H1 (cell line): ENCODE results near the gene COPZ1. TPM values are rescaled to one million over a fixed set of nuclear protein-coding genes. Genes with fewer than 3 reads are reported as not detected.

Source experiments
- CTCF ChIA-PET: fragments of 300-600 bp; sonication (Branson Sonifier 250); formaldehyde crosslinking; loops from one replicate; lab custom pipeline; 2021; ENCODE audit not compliant: partially characterized antibody; lab: Charles Lee
- POLR2A ChIA-PET: fragments of 300-600 bp; sonication (Branson Sonifier 250); formaldehyde crosslinking; loops from one replicate; lab custom pipeline; 2021; ENCODE audit warnings: inconsistent platforms; ENCODE audit not compliant: partially characterized antibody; lab: Charles Lee
- DNase-seq, 2 experiments: peaks; one replicate each; pipeline versions ENCODE4 v3.0.0 to v3.0.0-alpha.2; 2010 to 2022; ENCODE audit warnings: low spot score in 2 of 2, low read depth in 1 of 2, mixed read lengths in 1 of 2
- FAIRE-seq: peaks from 2 replicates; lab custom pipeline; 2011; peaks lifted over from hg19 to GRCh38; lab: Jason Lieb, UNC
- H2AFZ ChIP-seq: 2 replicates; pipeline ENCODE4 v1.8.1; 2012; ENCODE audit warnings: low read length, inconsistent platforms
- H2AK5ac ChIP-seq: 2 replicates; pipeline ENCODE4 v1.6.1; 2013; ENCODE audit warnings: low read depth, low read length
- H2BK120ac ChIP-seq: replicated peaks from 2 replicates; pipeline ENCODE3; 2013; ENCODE audit warnings: low read depth, low read length, inconsistent platforms
- H2BK12ac ChIP-seq: 2 replicates; pipeline ENCODE4 v1.6.1; 2013; ENCODE audit warnings: low read depth, low read length
- H2BK15ac ChIP-seq: 2 replicates; pipeline ENCODE4 v1.6.1; 2013; ENCODE audit warnings: low read length
- H2BK20ac ChIP-seq: 2 replicates; pipeline ENCODE4 v1.6.1; 2013; ENCODE audit warnings: low read length
- H2BK5ac ChIP-seq: 2 replicates; pipeline ENCODE4 v1.6.1; 2013; ENCODE audit warnings: low read depth, low read length
- H3K14ac ChIP-seq: 2 replicates; pipeline ENCODE4 v1.6.1; 2013; ENCODE audit warnings: inconsistent platforms; ENCODE audit not compliant: insufficient read length
- H3K18ac ChIP-seq: 2 replicates; pipeline ENCODE4 v1.6.1; 2013; ENCODE audit warnings: low read length; ENCODE audit errors: extremely low read depth
- H3K23ac ChIP-seq: 2 replicates; pipeline ENCODE4 v1.6.1; 2013; ENCODE audit warnings: inconsistent platforms; ENCODE audit not compliant: insufficient read length
- H3K23me2 ChIP-seq: 2 replicates; pipeline ENCODE4 v1.6.1; 2013; ENCODE audit warnings: low read depth, low read length
- H3K27ac ChIP-seq: 2 replicates; pipeline ENCODE4 v1.6.1; 2011; ENCODE audit warnings: low read depth, low read length, inconsistent platforms
- H3K27me3 ChIP-seq, 4 experiments: replicated peaks in 1 of 4; 1 replicate in 1 of 4; 2 replicates in 3 of 4; pipeline versions ENCODE4 v1.6.1 to v1.8.1; 2011 to 2013; ENCODE audit warnings: low read length in 3 of 4, mild to moderate bottlenecking in 3 of 4, inconsistent platforms in 2 of 4, mixed read lengths in 2 of 4, moderate library complexity in 1 of 4; ENCODE audit not compliant: control insufficient read depth in 3 of 4, insufficient read depth in 3 of 4; ENCODE audit errors: extremely low read depth in 1 of 4
- H3K36me3 ChIP-seq, 4 experiments: 2 replicates each; pipeline versions ENCODE4 v1.6.1 to v1.8.1; 2011 to 2013; ENCODE audit warnings: mild to moderate bottlenecking in 4 of 4, low read length in 3 of 4, moderate library complexity in 2 of 4, control low read depth in 1 of 4, inconsistent platforms in 1 of 4; ENCODE audit not compliant: insufficient read depth in 4 of 4, control insufficient read depth in 2 of 4
- H3K4ac ChIP-seq: replicated peaks from 2 replicates; pipeline ENCODE3; 2013; ENCODE audit warnings: low read length, low read depth, mixed read lengths, inconsistent platforms; ENCODE audit not compliant: insufficient read length
- H3K4me1 ChIP-seq, 4 experiments: replicated peaks in 1 of 4; 1 replicate in 1 of 4; 2 replicates in 3 of 4; pipeline versions ENCODE4 v1.6.1 to v1.8.1; 2011 to 2013; ENCODE audit warnings: low read length in 3 of 4, inconsistent platforms in 2 of 4, mixed read lengths in 1 of 4; ENCODE audit not compliant: insufficient read depth in 4 of 4, control insufficient read depth in 3 of 4
- H3K4me2 ChIP-seq, 2 experiments: 2 replicates each; pipeline versions ENCODE4 v1.6.1 to v1.8.1; 2011 to 2013; ENCODE audit warnings: low read depth in 2 of 2, low read length in 2 of 2, control low read depth in 1 of 2, inconsistent platforms in 1 of 2, mild to moderate bottlenecking in 1 of 2; ENCODE audit not compliant: insufficient read depth in 1 of 2
- H3K4me3 ChIP-seq, 4 experiments: fragments of 200-600, 300-600 bp in 1 of 4; sonication (generic), shearing (Covaris generic), sonication (Bioruptor Twin) in 1 of 4; 2 replicates each; pipeline versions ENCODE4 v1.5.1 to v1.8.1; 2011 to 2016; ENCODE audit warnings: low read length in 4 of 4, low read depth in 3 of 4, control low read depth in 2 of 4, inconsistent platforms in 2 of 4, mild to moderate bottlenecking in 2 of 4, mixed read lengths in 1 of 4, moderate library complexity in 1 of 4; ENCODE audit not compliant: insufficient read depth in 2 of 4; ENCODE audit errors: extremely low read depth in 1 of 4
- H3K56ac ChIP-seq: replicated peaks from 2 replicates; pipeline ENCODE3; 2013; ENCODE audit warnings: low read depth, mild to moderate bottlenecking, mixed read lengths, low read length, inconsistent platforms; ENCODE audit not compliant: insufficient read length
- H3K79me1 ChIP-seq: 2 replicates; pipeline ENCODE4 v1.6.1; 2013; ENCODE audit warnings: low read depth, low read length, control low read depth
- H3K79me2 ChIP-seq, 2 experiments: 2 replicates each; pipeline versions ENCODE4 v1.6.1 to v1.8.1; 2012 to 2013; ENCODE audit warnings: low read length in 2 of 2, mild to moderate bottlenecking in 2 of 2, inconsistent platforms in 1 of 2; ENCODE audit not compliant: insufficient read depth in 2 of 2, control insufficient read depth in 1 of 2
- H3K9ac ChIP-seq, 4 experiments: replicated peaks in 1 of 4; 1 replicate in 1 of 4; 2 replicates in 3 of 4; pipeline versions ENCODE4 v1.6.1 to v1.8.1; 2011 to 2013; ENCODE audit warnings: low read depth in 3 of 4, low read length in 3 of 4, control low read depth in 2 of 4, mild to moderate bottlenecking in 2 of 4, moderate library complexity in 2 of 4, inconsistent platforms in 1 of 4; ENCODE audit errors: extremely low read depth in 1 of 4
- H3K9me3 ChIP-seq, 2 experiments: 2 replicates each; pipeline versions ENCODE4 v1.6.1 to v1.8.1; 2012 to 2013; ENCODE audit warnings: mild to moderate bottlenecking in 2 of 2, moderate library complexity in 2 of 2, control low read depth in 1 of 2, inconsistent platforms in 1 of 2, low read depth in 1 of 2, low read length in 1 of 2, mixed read lengths in 1 of 2; ENCODE audit not compliant: insufficient read depth in 2 of 2
- H4K20me1 ChIP-seq, 2 experiments: replicated peaks in 1 of 2; 2 replicates each; pipeline versions ENCODE3 to v1.8.1; 2011 to 2013; ENCODE audit warnings: inconsistent platforms in 2 of 2, low read length in 2 of 2, mild to moderate bottlenecking in 1 of 2; ENCODE audit not compliant: insufficient read depth in 2 of 2, control insufficient read depth in 1 of 2
- H4K5ac ChIP-seq: 2 replicates; pipeline ENCODE4 v1.6.1; 2013; ENCODE audit warnings: low read length, low read depth, mixed read lengths, inconsistent platforms; ENCODE audit not compliant: insufficient read length
- H4K8ac ChIP-seq: 2 replicates; pipeline ENCODE4 v1.8.0; 2013; ENCODE audit warnings: mild to moderate bottlenecking, moderate library complexity, low read length, inconsistent platforms; ENCODE audit not compliant: insufficient read depth; ENCODE audit errors: extremely low read depth
- H4K91ac ChIP-seq: replicated peaks from 2 replicates; pipeline ENCODE3; 2013; ENCODE audit warnings: low read length, mixed read lengths, inconsistent platforms; ENCODE audit not compliant: insufficient read length
- BCL11A ChIP-seq, 2 experiments: IDR thresholded peaks; one replicate each; pipeline ENCODE4 v1.6.1; 2011; ENCODE audit warnings: low read depth in 2 of 2, low read length in 2 of 2, mild to moderate bottlenecking in 2 of 2
- BRCA1 ChIP-seq: IDR thresholded peaks from 2 replicates; pipeline ENCODE4 v1.6.1; 2012; ENCODE audit warnings: low read depth, low read length, improper control_type of control experiment
- CEBPB ChIP-seq: IDR thresholded peaks from 2 replicates; pipeline ENCODE4 v1.6.1; 2012; ENCODE audit warnings: low read depth, low read length
- EGR1 ChIP-seq: IDR thresholded peaks from 2 replicates; pipeline ENCODE4 v1.6.1; 2011; ENCODE audit warnings: low read depth, low read length, borderline replicate concordance
- KDM1A ChIP-seq: fragments of 200-600, 300-600 bp; sonication (generic); IDR thresholded peaks from 2 replicates; pipeline ENCODE4 v1.7.1; 2016; ENCODE audit warnings: mild to moderate bottlenecking, low read length, borderline replicate concordance
- MAFK ChIP-seq: IDR thresholded peaks from 2 replicates; pipeline ENCODE4 v1.6.1; 2012; ENCODE audit warnings: low read depth, mild to moderate bottlenecking, improper control_type of control experiment, low read length
- NANOG ChIP-seq: IDR thresholded peaks from 2 replicates; pipeline ENCODE4 v1.6.1; 2011; ENCODE audit warnings: low read length, low read depth, mild to moderate bottlenecking, inconsistent platforms; ENCODE audit not compliant: insufficient read depth, poor library complexity, severe bottlenecking
- POLR2A ChIP-seq, 2 experiments: IDR thresholded peaks; 1 replicate in 1 of 2; 2 replicates in 1 of 2; pipeline ENCODE4 v1.6.1; 2011; ENCODE audit warnings: low read depth in 2 of 2, low read length in 2 of 2, mild to moderate bottlenecking in 2 of 2; ENCODE audit errors: control extremely low read depth in 1 of 2
- SP4 ChIP-seq: IDR thresholded peaks from 2 replicates; pipeline ENCODE4 v1.6.1; 2012; ENCODE audit warnings: low read length, inconsistent platforms
- TCF12 ChIP-seq: IDR thresholded peaks from 2 replicates; pipeline ENCODE4 v1.6.1; 2011; ENCODE audit warnings: low read depth, mild to moderate bottlenecking, low read length
- USF2 ChIP-seq: IDR thresholded peaks from 2 replicates; pipeline ENCODE4 v1.6.1; 2011; ENCODE audit warnings: low read length, improper control_type of control experiment
- WGBS, 2 experiments: shearing (Covaris generic) in 1 of 2; methylation state at CpG; one replicate each; pipeline versions ENCODE4 v1.1.6 to v1.1.7; 2013 to 2015; ENCODE audit warnings: low lambda C conversion rate in 2 of 2, mixed read lengths in 2 of 2, inconsistent platforms in 1 of 2, low coverage in 1 of 2, missing lambda C conversion rate in 1 of 2; ENCODE audit not compliant: insufficient replicate concordance in 2 of 2, insufficient coverage in 1 of 2, insufficient read length in 1 of 2; ENCODE audit errors: extremely low coverage in 1 of 2, missing lambda C conversion rate in 1 of 2; 5-methylcytosine and 5-hydroxymethylcytosine counted together
- polyA plus RNA-seq, 7 experiments: library from polyadenylated mRNA; depleted of rRNA in 3 of 7; stranded (reverse) in 5 of 7; unstranded in 2 of 7; fragments of >200 nt in 5 of 7; fragments of 200-250 nt in 2 of 7; gene quantifications; 1 replicate in 5 of 7; 2 replicates in 1 of 7; 4 replicates in 1 of 7; pipeline versions ENCODE4 v1.2.1 to v1.2.3, GENCODE V29; 2011 to 2013; ENCODE audit warnings: missing spikeins in 2 of 7, mixed read lengths in 2 of 7
- total RNA-seq: library from RNA; stranded (reverse); fragmentation: NEBNext Ultra II Directional; extraction: Animal tissue kit (Norgen Biotek cat#: 25700); gene quantifications from 2 replicates; pipeline ENCODE4 v1.2.1, GENCODE V29; 2021

Gene COPZ1
- total and polyA plus RNA-seq, 2 of the 8 experiments (the other 6 are each of a cell fraction or from before 2014, with no cell fraction given): 103 to 133 TPM

DNA sequence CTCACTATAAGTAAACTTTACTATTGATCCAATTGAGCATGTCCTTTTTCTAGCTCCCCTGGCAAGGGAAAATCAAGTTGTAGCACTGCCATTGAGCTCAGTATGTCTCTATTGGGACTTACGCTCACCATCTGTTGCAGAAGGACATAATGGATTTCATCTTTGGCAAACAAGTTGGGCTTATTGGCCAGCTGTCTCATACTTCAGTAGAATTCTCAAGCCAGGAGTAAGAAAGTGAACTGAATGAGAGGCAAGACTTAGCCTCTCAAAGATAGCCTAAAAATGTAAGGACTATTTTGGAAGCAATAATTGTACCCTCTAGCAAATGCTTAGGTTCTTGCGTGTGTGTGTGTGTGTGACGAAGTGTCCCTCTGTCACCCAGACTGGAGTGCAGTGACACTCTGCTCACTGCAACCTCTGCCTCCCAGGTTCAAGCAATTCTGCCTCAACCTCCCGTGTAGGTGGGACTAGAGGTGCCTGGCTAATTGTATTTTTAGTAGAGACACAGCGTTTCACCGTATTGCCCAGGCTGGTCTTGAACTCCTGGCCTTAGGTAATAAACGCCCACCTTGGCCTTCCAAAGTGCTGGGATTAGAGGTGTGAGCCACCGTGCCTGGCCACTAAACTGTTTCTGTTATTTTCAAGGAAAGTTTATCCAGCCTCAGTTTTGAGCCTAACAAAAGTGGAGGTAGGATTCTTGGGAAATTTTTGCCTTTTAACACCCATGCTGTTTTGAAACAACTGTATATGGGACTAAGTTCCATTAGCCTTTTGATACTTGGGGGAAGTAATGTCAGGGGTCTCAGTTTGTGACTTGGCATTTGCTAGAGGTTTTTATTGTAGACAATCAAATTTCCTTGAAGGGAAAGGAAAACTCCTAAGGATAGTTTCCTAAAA, 37.4 kb upstream of the COPZ1 start:
- Histone ChIP-seq H4K91ac (no peak overlapping the region), H3K36me3 (peaks cover 33 to 59% (median 46%) of the 10 kb centered on the region in 4 experiments), H3K56ac (no peak overlapping the region), H3K27me3 (no peaks in the 10 kb centered on the region), H2AFZ (no peak overlapping the region), H3K9me3 (no peaks in the 10 kb centered on the region), H3K9ac (no peak overlapping the region; a peak in 1 of 7 replicates), H4K20me1 (peaks cover 15 to 17% of the 10 kb centered on the region in 2 experiments), H3K79me2 (peaks cover 0 to 19% of the 10 kb centered on the region in 2 experiments; a peak in 3 of 4 replicates), H3K4ac (no peak overlapping the region), H3K4me3 (no peak overlapping the region), H3K14ac (no peak overlapping the region), H3K23ac (no peak overlapping the region), H2BK15ac (no peak overlapping the region), H4K5ac (no peak overlapping the region), H3K79me1 (no peaks in the 10 kb centered on the region), H3K4me1 (peaks cover 0 to 7% (median 3%) of the 10 kb centered on the region in 4 experiments; a peak in 4 of 7 replicates), H3K23me2 (peaks cover 3% of the 10 kb centered on the region), H3K18ac (no peak overlapping the region), H2BK20ac (no peak overlapping the region), H3K4me2 (no peak overlapping the region), H3K27ac (no peak overlapping the region), H2AK5ac (no peak overlapping the region), H2BK120ac (no peak overlapping the region), H2BK12ac (no peak overlapping the region), H2BK5ac (no peak overlapping the region), H4K8ac (no peak overlapping the region)
- WGBS, 2 experiments: 83% methylated on average over 8 of the region's 8 CpGs; no CpG with 5 or more reads in 1 of the 2 experiments
- FAIRE-seq: no peak
- ChIA-PET POLR2A (interaction anchor here (0.9 to 15.0 kb wide), 31 partner anchors 7 to 112 kb away, joined by 3 to 1006 read pairs (median 14); partner anchors contain the start of genes CBX5, COPZ1, HNRNPA1 and NFE2), CTCF (interaction anchor here (0.5 to 14.9 kb wide), 17 partner anchors 10 to 92 kb away, joined by 3 to 618 read pairs (median 5); partner anchors contain the start of genes COPZ1 and NFE2)
- no peak for DNase-seq
- TF ChIP-seq NANOG (no peak), TCF12 (no peak), EGR1 (no peak), MAFK (no peak), KDM1A (no peak), BRCA1 (no peak), USF2 (no peak), CEBPB (no peak), BCL11A (IDR thresholded peaks at IDR 0.05; ENCODE audit: low read depth in 2 of 2, low read length in 2 of 2) (no peak), POLR2A (IDR thresholded peaks at IDR 0.05; ENCODE audit: control extremely low read depth in 1 of 2, low read depth in 2 of 2, low read length in 2 of 2) (peak; percentile 86 to 89), SP4 (no peak)
